Right lobe of liver (tissue), 4 donors: ENCODE data around the gene C12orf42.

Experiments used
- POLR2A ChIP-seq: fragments of 450-650 bp; IDR thresholded peaks from one replicate; pipeline ENCODE4 v1.6.1; 2017; ENCODE audit warnings: antibody characterized with exemption, mild to moderate bottlenecking
- TF ChIP-seq, protein P1 (sequence below), 4 donors: fragments of 200-600 bp in 3 of 4; fragments of 450-650 bp in 1 of 4; IDR thresholded peaks; one replicate each; pipeline versions ENCODE4 v1.5.1 to v1.8.0; 2016 to 2022; ENCODE audit warnings: antibody characterized with exemption in 4 of 4, mild to moderate bottlenecking in 2 of 4
- donor health status: DM: no; HTN: no; CAD: no.
- donor health status: DM: no; HTN: no; CAD: no.
- donor health status: DM: no; HTN: yes; CAD: no.

GRCh38 chr12:103494734-103495468 lies 867 bp downstream of the C12orf42 start:
- no peak for TF ChIP-seq POLR2A
- TF ChIP-seq, protein P1, sequence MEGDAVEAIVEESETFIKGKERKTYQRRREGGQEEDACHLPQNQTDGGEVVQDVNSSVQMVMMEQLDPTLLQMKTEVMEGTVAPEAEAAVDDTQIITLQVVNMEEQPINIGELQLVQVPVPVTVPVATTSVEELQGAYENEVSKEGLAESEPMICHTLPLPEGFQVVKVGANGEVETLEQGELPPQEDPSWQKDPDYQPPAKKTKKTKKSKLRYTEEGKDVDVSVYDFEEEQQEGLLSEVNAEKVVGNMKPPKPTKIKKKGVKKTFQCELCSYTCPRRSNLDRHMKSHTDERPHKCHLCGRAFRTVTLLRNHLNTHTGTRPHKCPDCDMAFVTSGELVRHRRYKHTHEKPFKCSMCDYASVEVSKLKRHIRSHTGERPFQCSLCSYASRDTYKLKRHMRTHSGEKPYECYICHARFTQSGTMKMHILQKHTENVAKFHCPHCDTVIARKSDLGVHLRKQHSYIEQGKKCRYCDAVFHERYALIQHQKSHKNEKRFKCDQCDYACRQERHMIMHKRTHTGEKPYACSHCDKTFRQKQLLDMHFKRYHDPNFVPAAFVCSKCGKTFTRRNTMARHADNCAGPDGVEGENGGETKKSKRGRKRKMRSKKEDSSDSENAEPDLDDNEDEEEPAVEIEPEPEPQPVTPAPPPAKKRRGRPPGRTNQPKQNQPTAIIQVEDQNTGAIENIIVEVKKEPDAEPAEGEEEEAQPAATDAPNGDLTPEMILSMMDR (IDR thresholded peaks at IDR 0.05), result no peak
